ENCODE measurements around the gene NR1H3.

GRCh38 chr11:47229161-47229560, 28.6 kb upstream of the NR1H3 start:
- no peak for TF ChIP-seq REST (IDR thresholded peaks at IDR 0.05; ENCODE audit: low read depth, low read length)
- TF ChIP-seq MXI1 (IDR thresholded peaks at IDR 0.05; ENCODE audit: low read depth, low read length): no peak
- TF ChIP-seq CTCF (IDR thresholded peaks at IDR 0.05): no peak
- no peak for TF ChIP-seq IRF3 (IDR thresholded peaks at IDR 0.05; ENCODE audit: low read depth, low read length)
- TF ChIP-seq YY1 (IDR thresholded peaks at IDR 0.05; ENCODE audit: low read depth): no peak
- no peak for TF ChIP-seq EZH2phosphoT487 (IDR thresholded peaks at IDR 0.05; ENCODE audit: borderline replicate concordance, low read depth)
- no peak for TF ChIP-seq EP300 (IDR thresholded peaks at IDR 0.05; ENCODE audit: borderline replicate concordance in 1 of 2, low read depth in 1 of 2, low read length in 1 of 2)
- TF ChIP-seq POLR2AphosphoS5 (IDR thresholded peaks at IDR 0.05; ENCODE audit: low read depth, low read length): no peak
- TF ChIP-seq SIN3A (IDR thresholded peaks at IDR 0.05; ENCODE audit: borderline replicate concordance, low read depth, low read length): no peak
- TF ChIP-seq FOXM1 (IDR thresholded peaks at IDR 0.05; ENCODE audit: low read depth): no peak
- no peak for TF ChIP-seq PBX3 (IDR thresholded peaks at IDR 0.05)
- TF ChIP-seq ZBTB33 (IDR thresholded peaks at IDR 0.05; ENCODE audit: borderline replicate concordance, low read depth): no peak
- TF ChIP-seq RXRA (IDR thresholded peaks at IDR 0.05; ENCODE audit: borderline replicate concordance, low read depth): no peak
- TF ChIP-seq SMC3 (IDR thresholded peaks at IDR 0.05; ENCODE audit: low read depth, low read length): no peak

Measured in SK-N-SH (cell line).